AG09309 (cell line): ENCODE measurements around the gene THSD4.

Experiments used
- DNase-seq: peaks from one replicate; pipeline ENCODE4 v3.0.0-alpha.2; 2010; ENCODE audit warnings: low read depth
- H3K4me3 ChIP-seq: 2 replicates; pipeline ENCODE4 v1.5.1; 2011; ENCODE audit warnings: mild to moderate bottlenecking, low read depth, low read length, moderate library complexity; ENCODE audit not compliant: control insufficient read depth
- TF ChIP-seq, protein P1 (sequence below): IDR thresholded peaks from 2 replicates; pipeline ENCODE4 v1.5.1; 2011; ENCODE audit warnings: mild to moderate bottlenecking, low read depth, low read length, inconsistent platforms; ENCODE audit not compliant: insufficient read depth, control insufficient read depth; ENCODE audit errors: missing control alignments

Gene THSD4

DNA sequence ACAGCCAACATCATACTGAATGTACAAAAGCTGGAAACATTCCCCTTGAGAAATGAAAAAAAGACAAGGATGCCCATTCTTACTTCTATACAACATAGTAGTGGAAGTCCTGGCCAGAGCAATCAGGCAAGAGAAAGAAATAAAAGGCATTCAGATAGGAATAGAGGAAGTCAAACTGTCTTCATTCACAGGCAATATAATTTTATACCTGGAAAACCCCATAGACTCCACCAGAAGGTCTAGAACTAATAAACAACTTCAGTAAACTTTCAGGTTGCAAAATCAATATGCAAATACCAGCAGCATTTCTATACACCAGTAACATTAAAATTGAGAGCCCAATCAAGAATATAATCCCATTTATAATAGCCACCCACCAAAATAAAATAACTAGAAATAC, 27.1 kb upstream of the THSD4 start:
- no peak overlapping the region for H3K4me3 ChIP-seq
- TF ChIP-seq, protein P1, sequence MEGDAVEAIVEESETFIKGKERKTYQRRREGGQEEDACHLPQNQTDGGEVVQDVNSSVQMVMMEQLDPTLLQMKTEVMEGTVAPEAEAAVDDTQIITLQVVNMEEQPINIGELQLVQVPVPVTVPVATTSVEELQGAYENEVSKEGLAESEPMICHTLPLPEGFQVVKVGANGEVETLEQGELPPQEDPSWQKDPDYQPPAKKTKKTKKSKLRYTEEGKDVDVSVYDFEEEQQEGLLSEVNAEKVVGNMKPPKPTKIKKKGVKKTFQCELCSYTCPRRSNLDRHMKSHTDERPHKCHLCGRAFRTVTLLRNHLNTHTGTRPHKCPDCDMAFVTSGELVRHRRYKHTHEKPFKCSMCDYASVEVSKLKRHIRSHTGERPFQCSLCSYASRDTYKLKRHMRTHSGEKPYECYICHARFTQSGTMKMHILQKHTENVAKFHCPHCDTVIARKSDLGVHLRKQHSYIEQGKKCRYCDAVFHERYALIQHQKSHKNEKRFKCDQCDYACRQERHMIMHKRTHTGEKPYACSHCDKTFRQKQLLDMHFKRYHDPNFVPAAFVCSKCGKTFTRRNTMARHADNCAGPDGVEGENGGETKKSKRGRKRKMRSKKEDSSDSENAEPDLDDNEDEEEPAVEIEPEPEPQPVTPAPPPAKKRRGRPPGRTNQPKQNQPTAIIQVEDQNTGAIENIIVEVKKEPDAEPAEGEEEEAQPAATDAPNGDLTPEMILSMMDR = no peak
- no peak for DNase-seq

DNA sequence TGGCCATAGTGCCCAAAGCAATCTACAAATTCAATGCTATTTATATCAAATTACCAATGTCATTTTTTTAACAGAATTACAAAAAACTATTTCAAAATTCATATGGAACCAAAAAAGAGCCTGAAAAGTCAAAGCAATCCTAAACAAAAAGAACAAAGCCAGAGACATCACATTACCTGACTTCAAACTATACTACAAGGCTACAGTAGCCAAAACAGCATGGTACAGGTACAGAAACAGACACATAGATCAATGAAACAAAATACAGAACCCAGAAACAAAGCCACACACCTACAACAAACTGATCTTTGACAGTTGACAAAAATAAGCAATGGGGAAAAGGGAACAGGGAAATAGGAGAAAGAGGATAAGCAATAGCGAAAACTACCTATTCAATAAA, 26.6 kb upstream of the THSD4 start:
- TF ChIP-seq, protein P1 = no peak
- no peak for DNase-seq
- H3K4me3 ChIP-seq = no peak overlapping the region

DNA sequence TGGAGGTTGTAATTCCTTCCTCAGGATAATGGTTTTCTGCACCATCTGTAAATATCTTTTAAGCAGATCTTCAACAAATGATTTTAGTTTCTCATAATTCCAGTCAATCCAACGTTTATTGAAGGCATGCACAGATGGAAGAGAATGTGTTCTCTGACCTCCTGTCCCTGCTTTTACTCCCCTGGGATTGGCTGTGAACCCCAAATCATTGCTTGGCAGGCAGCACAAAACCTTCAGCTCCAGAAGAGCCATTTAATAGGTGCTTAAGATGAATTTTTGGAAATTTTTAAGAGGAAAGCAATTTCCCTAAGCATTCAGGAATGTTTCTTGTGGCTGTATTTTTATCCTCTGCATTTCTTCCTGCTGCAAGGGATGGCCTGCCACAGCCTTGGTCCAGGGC, 25.5 kb upstream of the THSD4 start:
- DNase-seq = no peak
- H3K4me3 ChIP-seq = no peak overlapping the region
- TF ChIP-seq, protein P1 = no peak

DNA sequence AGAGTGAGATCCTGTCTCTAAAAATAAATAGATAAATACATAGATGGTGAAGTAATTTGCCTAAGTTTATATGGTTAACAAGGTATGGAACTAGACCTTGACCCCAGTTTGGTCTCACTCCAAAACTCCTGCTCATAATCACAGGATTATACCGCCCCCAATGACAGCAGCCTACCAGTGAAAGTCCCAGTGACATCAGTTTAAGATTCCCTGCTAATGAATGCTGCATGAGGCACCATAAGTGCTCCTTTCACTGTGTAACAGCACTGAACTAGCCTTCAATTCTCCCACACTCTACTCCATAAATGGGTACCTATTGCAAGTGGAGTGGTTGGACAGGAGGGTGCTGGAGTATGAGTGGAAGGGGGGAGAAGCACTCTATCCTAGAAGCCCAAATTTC, 23.7 kb upstream of the THSD4 start:
- TF ChIP-seq, protein P1 = no peak

DNA sequence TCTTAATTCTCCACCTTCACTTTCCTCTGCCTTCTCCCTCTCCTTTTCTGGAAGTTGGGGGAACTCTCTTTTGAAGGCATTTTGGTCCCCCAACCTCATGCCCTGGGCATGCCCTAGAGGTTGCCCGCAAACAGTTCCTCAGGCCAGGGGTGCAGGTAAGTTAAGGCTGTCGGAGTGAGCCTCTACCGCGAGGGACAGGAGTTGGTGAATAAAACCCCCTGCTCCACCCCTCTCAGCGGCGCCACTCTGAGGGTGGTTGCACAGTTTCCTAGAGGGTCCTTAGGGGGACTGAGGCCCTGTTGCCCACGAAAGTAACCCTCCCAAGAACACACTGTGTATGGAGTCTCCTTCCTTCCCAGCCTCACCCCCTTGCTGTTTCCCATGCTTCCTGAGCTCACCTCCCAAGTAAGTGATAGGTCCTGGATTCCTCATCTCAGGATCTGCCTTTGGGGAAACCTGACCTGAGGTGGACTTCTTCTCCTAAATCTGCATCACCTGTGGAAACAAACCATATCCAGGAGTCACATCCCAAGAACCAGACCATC, 23.1 kb upstream of the THSD4 start:
- no peak overlapping the region for H3K4me3 ChIP-seq
- TF ChIP-seq, protein P1 = no peak
- DNase-seq = no peak

More for the DNA sequence above, 23.7 kb upstream of the THSD4 start:
- no peak for DNase-seq
- H3K4me3 ChIP-seq = no peak overlapping the region

DNA sequence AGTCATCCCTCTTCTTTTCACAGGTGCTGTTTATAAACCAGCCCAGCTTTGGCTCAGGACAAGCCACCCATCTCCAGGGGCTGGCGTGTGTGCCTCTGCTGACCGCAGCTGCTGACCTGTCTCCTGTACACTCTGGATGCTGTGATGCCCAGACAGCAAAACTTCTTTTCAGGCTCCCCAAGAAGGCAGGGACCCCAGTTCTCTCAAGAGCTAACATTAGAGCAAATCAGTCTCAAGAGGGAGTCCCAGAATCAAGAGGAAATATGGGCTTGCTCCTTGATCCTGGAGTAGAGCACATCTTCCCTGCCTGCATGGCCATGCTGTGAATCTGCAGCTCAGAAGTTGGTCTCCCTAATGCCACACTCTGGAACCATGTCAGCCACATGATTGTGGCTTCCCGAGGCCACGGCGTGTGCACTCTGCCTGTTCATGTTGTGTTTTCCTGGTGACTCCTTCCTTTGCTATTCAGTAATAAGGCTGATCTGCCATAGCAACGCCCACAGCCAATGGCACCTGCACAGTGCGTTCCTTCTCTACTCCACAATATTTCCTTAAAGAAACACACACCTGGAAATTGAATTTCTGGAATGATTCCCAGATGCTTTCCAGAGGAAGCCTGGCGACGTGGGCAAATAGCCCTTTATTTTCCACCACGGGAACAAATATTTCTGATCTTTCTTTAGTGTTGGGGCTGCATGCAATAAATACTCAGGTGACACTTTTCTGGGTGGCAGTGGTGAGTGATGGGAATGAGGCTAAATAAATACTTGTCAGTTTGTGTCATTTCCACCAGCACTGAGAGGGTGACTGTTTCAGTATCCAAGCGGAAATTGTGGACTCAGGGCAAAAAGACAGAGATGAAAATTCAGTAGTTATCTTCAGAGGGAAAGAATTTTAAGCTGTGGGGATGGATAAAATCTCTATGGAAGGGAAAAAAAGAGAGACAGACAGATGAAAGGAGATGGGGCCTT, 21.9 kb upstream of the THSD4 start:
- H3K4me3 ChIP-seq = no peak overlapping the region
- no peak for DNase-seq
- TF ChIP-seq, protein P1 = no peak
